Measurements from ENCODE around the gene NPHS1.

DNA sequence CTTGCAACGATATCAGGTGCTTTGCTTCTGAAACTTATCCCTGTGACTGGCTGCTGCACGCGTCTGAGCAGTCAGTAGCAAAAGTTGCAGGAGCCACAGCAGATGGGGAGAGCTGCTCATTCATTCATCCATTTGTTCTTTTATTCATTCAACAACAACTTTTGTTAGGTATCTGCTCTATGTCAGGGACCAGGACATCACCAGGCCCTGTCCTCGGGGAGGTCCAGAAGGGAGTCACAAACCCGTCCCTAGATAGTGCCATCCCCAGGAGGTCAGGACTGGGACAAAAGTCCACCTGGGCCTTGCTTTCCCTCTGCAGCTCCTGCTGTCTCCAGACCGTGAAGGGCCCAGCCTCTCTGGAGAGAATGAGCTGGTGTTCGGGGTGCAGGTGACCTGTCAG lies 74.3 kb downstream of the NPHS1 start:
- TF ChIP-seq, protein P1, sequence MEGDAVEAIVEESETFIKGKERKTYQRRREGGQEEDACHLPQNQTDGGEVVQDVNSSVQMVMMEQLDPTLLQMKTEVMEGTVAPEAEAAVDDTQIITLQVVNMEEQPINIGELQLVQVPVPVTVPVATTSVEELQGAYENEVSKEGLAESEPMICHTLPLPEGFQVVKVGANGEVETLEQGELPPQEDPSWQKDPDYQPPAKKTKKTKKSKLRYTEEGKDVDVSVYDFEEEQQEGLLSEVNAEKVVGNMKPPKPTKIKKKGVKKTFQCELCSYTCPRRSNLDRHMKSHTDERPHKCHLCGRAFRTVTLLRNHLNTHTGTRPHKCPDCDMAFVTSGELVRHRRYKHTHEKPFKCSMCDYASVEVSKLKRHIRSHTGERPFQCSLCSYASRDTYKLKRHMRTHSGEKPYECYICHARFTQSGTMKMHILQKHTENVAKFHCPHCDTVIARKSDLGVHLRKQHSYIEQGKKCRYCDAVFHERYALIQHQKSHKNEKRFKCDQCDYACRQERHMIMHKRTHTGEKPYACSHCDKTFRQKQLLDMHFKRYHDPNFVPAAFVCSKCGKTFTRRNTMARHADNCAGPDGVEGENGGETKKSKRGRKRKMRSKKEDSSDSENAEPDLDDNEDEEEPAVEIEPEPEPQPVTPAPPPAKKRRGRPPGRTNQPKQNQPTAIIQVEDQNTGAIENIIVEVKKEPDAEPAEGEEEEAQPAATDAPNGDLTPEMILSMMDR (IDR thresholded peaks at IDR 0.05) = no peak
- TF ChIP-seq POLR2A (IDR thresholded peaks at IDR 0.05) = no peak

Measured in adrenal gland (tissue), 5 donors.